ENCODE measurements around the gene WDR46.
A peak's percentile ranks its signal among the peaks of the same experiment; 100 is the strongest.

Gene WDR46

DNA sequence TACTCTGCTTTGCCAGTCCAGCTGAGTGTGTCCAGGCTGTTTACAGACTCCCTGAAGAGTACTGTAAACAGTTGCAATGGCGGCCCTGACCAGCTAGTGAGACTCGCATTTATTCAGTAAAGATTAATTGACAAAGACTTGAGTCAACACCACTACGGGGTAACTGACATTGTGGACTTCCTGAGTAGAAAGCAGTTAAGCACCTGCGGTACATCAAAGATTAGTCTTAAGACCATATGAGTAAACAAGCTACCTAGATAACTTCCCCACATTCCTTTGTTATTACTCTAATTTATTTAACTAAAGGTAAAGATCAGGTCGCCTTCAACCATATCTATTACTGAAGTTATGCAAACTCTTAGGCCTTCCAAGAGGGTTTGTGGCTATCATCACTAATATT lies 30.0 kb downstream of the WDR46 start:
- DNase-seq: no peak

DNA sequence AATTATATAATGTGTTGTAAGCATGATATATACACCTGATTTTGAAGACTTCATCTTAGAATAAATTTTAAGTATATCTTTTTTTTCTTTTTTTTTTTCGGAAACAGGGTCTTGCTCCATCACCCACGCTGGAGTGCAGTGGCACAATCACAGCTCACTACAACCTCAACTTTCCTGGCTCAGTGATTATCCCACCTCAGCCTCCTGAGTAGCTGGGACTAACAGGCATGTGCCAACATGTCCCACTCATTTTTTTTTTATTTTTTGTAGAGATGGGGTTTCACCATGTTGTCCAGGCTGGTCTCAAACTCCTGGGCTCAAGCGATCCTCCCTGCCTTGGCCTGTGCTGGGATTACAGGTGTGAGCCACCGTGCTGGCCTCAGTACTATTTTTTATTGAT lies 34.4 kb downstream of the WDR46 start:
- DNase-seq: no peak

GRCh38 chr6:33252759-33253158 lies 36.3 kb downstream of the WDR46 start:
- DNase-seq: no peak

- DNase-seq: no peak
These were observed 37.5 kb downstream of the WDR46 start for GRCh38 chr6:33251395-33252012.

DNA sequence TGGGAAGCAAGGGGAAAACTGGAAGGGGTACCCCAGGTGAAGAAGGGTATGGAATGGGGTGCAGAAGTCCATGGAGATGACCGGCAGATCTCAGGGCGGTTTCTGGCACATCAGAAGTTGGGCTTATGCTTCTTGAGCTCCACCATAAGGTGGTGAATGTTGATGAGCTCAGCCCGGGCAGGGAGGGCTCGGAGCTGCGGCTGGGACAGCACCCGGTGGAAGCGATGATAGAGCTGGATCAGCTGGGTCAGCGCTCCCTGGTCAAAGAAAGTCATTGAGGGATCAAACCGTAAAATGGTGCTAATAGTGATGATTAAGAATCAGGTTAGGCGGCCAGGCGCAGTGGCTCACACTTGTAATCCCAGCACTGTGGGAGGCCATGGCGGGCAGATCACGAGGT lies 38.3 kb downstream of the WDR46 start:
- DNase-seq: no peak

DNA sequence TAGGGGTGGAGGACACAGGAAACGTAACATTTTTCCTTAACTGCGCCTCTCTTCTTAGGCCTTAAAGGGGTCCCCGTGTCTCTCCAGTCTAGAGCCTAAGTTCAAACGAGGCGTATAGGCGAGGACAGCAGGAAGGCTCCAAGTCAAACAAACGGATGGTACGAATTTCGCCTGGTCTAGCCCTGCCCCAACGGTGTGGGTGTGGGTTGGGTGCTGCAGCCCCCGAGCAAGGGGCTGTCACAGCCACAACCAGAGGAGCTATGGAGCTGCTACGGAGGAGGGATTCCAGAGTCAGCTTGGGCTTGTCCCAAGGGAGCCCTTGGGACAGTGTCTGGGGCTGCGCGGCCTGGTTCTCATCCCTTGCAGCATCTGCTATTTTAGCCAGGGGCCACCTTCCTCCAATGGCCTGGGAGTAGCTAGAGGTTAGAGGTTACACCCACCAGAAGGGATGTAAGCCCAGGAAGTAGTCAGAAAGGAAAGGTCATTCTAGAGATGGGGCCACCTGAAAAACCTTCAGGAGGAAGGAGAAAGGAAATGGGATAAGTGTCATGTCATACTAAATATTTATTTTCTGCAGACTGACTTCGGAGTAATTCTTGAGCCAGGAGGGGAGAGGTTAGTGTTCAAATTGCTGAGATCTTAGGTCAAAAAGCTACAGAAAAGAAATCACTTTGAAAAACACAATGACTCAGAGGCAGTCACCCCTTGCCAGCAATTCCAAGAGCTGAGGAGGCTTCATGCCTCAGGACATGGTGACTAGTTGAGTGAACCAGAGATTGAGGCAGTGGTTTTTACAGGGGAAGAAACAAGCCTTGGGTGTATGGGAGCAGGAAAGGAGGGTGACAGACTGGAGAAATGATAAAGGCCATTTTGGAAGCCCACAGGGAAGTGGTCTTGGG lies 39.1 kb downstream of the WDR46 start:
- no peak for DNase-seq

DNA sequence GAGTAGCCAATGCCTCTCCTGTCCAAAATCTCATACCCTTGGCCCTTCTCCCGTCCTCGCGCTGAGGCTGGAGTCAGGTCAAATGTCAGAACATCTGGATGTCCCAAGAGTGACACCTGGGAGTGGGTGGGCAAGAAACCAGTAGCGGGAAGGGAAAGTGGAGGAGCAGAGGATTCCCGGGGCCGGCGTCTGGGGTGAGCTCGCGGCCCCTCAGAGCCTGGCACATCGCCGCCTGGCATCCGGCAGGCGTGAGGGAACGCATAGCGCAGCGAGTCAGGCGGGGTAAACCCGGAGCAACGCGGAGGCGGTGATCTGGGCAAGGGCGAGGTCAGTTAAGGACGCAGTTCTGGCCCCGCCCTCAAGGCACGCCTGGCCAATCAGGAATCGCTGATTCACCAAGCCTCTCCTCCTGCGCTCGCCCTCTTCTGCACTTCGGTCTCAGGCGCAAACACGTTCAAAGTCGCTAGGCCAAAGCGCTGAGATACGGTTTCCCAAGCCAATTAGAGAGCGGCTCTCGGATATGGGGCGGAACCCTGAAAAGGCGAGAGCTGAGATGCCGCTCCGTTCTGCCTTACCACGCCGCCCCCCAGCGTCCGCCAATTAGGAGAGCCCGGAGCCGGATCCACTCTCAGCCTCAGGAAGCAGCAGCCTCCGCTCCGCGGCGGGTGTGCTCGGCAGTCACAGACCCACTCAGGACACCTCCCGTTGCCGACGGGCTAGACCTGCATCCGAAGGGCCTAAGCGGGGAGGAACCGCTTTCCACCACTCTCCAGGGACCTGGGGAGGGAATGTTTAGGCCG lies 39.9 kb downstream of the WDR46 start:
- peak; percentile 95 to 98 for DNase-seq

DNA sequence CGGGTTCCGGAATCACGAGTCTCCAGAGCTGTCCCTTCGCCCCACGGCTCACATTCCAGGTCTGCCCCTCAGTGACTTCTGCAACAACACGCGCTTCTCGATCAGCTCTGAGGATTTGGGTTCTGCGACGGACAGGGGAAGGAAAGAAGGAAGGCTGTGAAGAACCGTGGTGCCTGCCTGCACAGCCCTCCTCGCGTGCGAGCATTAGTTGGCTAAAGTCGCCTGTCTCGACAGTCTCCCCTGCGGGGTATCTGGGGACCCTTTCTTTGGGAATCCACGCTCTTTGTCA lies 40.5 kb downstream of the WDR46 start:
- DNase-seq: no peak

- peak; percentile 66 to 83 for DNase-seq
These were observed 40.9 kb downstream of the WDR46 start for GRCh38 chr6:33247977-33248642.

DNA sequence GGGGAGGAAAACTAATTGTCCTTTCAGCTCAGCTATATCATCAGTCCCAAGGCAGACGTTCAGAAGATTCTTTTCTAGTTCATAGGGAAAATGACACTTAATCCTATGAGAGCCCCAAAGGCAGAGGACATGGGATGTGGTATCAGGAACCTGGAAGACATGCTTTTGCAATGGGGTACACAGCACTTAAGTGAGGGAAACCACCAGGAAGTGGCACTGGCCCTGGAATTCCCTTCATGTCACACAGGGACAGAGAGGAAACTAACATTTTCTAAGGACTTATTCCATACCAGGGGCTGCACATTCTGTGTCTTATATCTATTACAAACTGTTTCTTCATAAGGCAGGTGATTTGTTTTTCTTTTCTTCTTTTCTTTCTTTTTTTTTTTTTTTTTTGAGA lies 45.6 kb downstream of the WDR46 start:
- no peak for DNase-seq

GRCh38 chr6:33241968-33242367 lies 47.1 kb downstream of the WDR46 start:
- no peak for DNase-seq

DNA sequence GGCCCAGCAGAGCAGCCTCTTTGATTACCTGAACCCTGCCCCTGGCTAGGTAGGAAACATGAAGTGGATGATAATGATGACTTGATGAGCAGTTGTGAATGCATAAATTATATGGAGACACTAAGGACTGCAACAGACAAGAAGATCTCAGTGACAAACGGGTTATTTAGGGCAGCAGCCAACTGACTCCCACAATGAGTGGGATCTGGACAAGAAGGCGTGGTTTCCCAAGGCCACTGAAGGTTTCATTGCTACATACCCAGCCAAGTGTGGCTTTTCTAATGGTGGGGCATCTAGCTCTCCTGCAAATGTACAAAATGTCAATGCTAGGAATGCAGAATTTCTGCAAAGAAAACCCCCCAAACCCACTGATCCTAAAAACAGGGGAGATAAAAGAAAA lies 51.3 kb downstream of the WDR46 start:
- no peak for DNase-seq

GRCh38 chr6:33236852-33237251 lies 52.2 kb downstream of the WDR46 start:
- DNase-seq: no peak

GRCh38 chr6:33236328-33236727 lies 52.7 kb downstream of the WDR46 start:
- no peak for DNase-seq

- no peak for DNase-seq
These were observed 53.8 kb downstream of the WDR46 start for GRCh38 chr6:33235221-33235634.
